HepG2 (cell line): ENCODE data around the gene DUSP22. TPM values are rescaled to one million over a fixed set of nuclear protein-coding genes. Genes with fewer than 3 reads are reported as not detected.

ENCODE experiments used
- ATAC-seq: fragments of 200-7000 bp; cut with Tn5 transposase; 3 replicates; pipeline ENCODE4 v1.9.1; 2020; ENCODE audit warnings: mild to moderate bottlenecking, moderate library complexity
- BruUV-seq: library from RNA; stranded (reverse); fragments of 400-500 nt; replicated peaks from 2 replicates; lab custom pipeline; 2021; lab: Mats Ljungman, UMichigan
- CTCF ChIA-PET: fragments of 300-600 bp; formaldehyde crosslinking; extraction: SDS; loops from one replicate; lab custom pipeline; 2021; ENCODE audit warnings: low total read pairs, inconsistent platforms, low intra/inter-chr PET ratio; lab: Yijun Ruan, JAX
- POLR2A ChIA-PET: fragments of 350-600 bp; sonication (Branson Sonifier 250); formaldehyde crosslinking; loops from one replicate; lab custom pipeline; 2020; ENCODE audit warnings: antibody characterized with exemption, inconsistent platforms; lab: Yijun Ruan, JAX
- DNase-seq: peaks from one replicate; pipeline ENCODE4 v3.0.0-alpha.2; 2015; ENCODE audit warnings: low spot score
- FAIRE-seq: peaks from 3 replicates; lab custom pipeline; 2011; peaks lifted over from hg19 to GRCh38; lab: Jason Lieb, UNC
- H2AFZ ChIP-seq: one replicate; pipeline ENCODE4 v1.6.1; 2011; ENCODE audit warnings: low read length, inconsistent platforms
- H3K27ac ChIP-seq: fragments of 300-600 bp; 3 replicates; pipeline ENCODE4 v1.8.0; 2011; ENCODE audit warnings: mixed run types, mild to moderate bottlenecking, mixed read lengths, low read length, inconsistent platforms; ENCODE audit not compliant: insufficient read depth; ENCODE audit errors: extremely low read length
- H3K27me3 ChIP-seq, 2 experiments: fragments of 200-600 bp in 1 of 2; 2 replicates in 1 of 2; 3 replicates in 1 of 2; pipeline versions ENCODE4 v1.6.0 to v1.8.0; 2011; ENCODE audit warnings: low read length in 2 of 2, mild to moderate bottlenecking in 2 of 2, moderate library complexity in 2 of 2, inconsistent platforms in 1 of 2; ENCODE audit not compliant: insufficient read depth in 2 of 2, control insufficient read depth in 1 of 2
- H3K36me3 ChIP-seq, 2 experiments: fragments of 200-600 bp in 1 of 2; replicated peaks in 1 of 2; 2 replicates in 1 of 2; 3 replicates in 1 of 2; pipeline versions ENCODE4 v1.5.1 to v1.8.0; 2011; ENCODE audit warnings: low read length in 2 of 2, inconsistent platforms in 1 of 2; ENCODE audit not compliant: insufficient read depth in 2 of 2, control insufficient read depth in 1 of 2
- H3K4me1 ChIP-seq: 2 replicates; pipeline ENCODE4 v1.5.1; 2012; ENCODE audit warnings: low read length, inconsistent platforms; ENCODE audit not compliant: insufficient read depth
- H3K4me2 ChIP-seq: 2 replicates; pipeline ENCODE4 v1.6.0; 2011; ENCODE audit warnings: low read depth, low read length, inconsistent platforms
- H3K4me3 ChIP-seq, 3 experiments: fragments of 200-600 bp in 1 of 3; sonication (generic), shearing (Covaris generic) in 1 of 3; replicated peaks in 1 of 3; 2 replicates each; pipeline ENCODE4 v1.5.1; 2011 to 2016; ENCODE audit warnings: low read length in 3 of 3, inconsistent platforms in 2 of 3, low read depth in 2 of 3, mild to moderate bottlenecking in 2 of 3, control low read depth in 1 of 3, mixed read lengths in 1 of 3; ENCODE audit not compliant: insufficient read depth in 1 of 3
- H3K79me2 ChIP-seq: one replicate; pipeline ENCODE4 v1.6.1; 2011; ENCODE audit warnings: low read length, inconsistent platforms; ENCODE audit not compliant: insufficient read depth
- H3K9ac ChIP-seq: 2 replicates; pipeline ENCODE4 v1.6.0; 2011; ENCODE audit warnings: mild to moderate bottlenecking, low read depth, low read length, inconsistent platforms; ENCODE audit not compliant: insufficient read depth
- H3K9me3 ChIP-seq: 2 replicates; pipeline ENCODE4 v1.5.1; 2012; ENCODE audit warnings: mild to moderate bottlenecking, low read length
- H4K20me1 ChIP-seq: 2 replicates; pipeline ENCODE4 v1.6.0; 2011; ENCODE audit warnings: inconsistent platforms, mild to moderate bottlenecking, low read length, moderate library complexity; ENCODE audit not compliant: insufficient read depth
- CBFB ChIP-seq: sonication (generic); formaldehyde crosslinking; IDR thresholded peaks from 2 replicates; pipeline ENCODE4 v1.4.0; 2020; ENCODE audit warnings: missing genetic modification reagents
- NFRKB ChIP-seq: fragments of 450-650 bp; IDR thresholded peaks from 2 replicates; pipeline ENCODE4 v1.6.1; 2017
- ZNF563 ChIP-seq: sonication (generic); formaldehyde crosslinking; IDR thresholded peaks from 2 replicates; pipeline ENCODE4 v1.8.0; 2022; ENCODE audit warnings: mild to moderate bottlenecking, moderate library complexity, missing genetic modification reagents
- WGBS: methylation state at CpG from one replicate; pipeline ENCODE4 v1.1.6; 2017; ENCODE audit warnings: low lambda C conversion rate; 5-methylcytosine and 5-hydroxymethylcytosine counted together
- in situ Hi-C: cut with HindIII; loops from 2 replicates; pipeline ENCODE4 v1.10.0; 2017; ENCODE audit warnings: low pct_unique_long_range_greater_than_20kb; ENCODE audit not compliant: extremely low pct_ligation_motif_present
- intact Hi-C: fragments of 100-400 bp; cut with micrococcal nuclease; formaldehyde crosslinking; loops from one replicate; pipeline ENCODE4 v1.10.0; 2022; ENCODE audit not compliant: unreplicated experiment
- polyA plus RNA-seq, 8 experiments: library from polyadenylated mRNA; depleted of rRNA in 3 of 8; stranded (reverse) in 7 of 8; unstranded in 1 of 8; fragments of >200 nt; fragmentation: Illumina TruSeq in 4 of 8; extraction: Trizol in 4 of 8; gene quantifications; 2 replicates each; pipeline versions ENCODE4 v1.2.1 to v1.2.3, GENCODE V29; 2011 to 2016; ENCODE audit warnings: low read depth in 4 of 8, missing spikeins in 1 of 8, mixed read lengths in 1 of 8; ENCODE audit not compliant: insufficient read depth in 1 of 8
- total RNA-seq, 5 experiments: library from RNA; depleted of rRNA; stranded (reverse); fragments of >200 nt; fragmentation: Illumina TruSeq; extraction: Trizol; gene quantifications; 2 replicates each; pipeline ENCODE4 v1.2.3, GENCODE V29; 2016; ENCODE audit warnings: low read depth in 1 of 5
- TF ChIP-seq, protein P1 (sequence below): sonication (generic); formaldehyde crosslinking; IDR thresholded peaks from 2 replicates; pipeline ENCODE4 v1.4.0; 2020; ENCODE audit warnings: missing genetic modification reagents
- TF ChIP-seq, protein P2 (sequence below): fragments of 450-650 bp; IDR thresholded peaks from 2 replicates; pipeline ENCODE4 v1.6.1; 2016

The DUSP22 gene
- total and polyA plus RNA-seq, 2 of the 13 experiments (the other 11 are each of a cell fraction or from before 2014, with no cell fraction given) = 20.2 to 32.8 TPM

DNA sequence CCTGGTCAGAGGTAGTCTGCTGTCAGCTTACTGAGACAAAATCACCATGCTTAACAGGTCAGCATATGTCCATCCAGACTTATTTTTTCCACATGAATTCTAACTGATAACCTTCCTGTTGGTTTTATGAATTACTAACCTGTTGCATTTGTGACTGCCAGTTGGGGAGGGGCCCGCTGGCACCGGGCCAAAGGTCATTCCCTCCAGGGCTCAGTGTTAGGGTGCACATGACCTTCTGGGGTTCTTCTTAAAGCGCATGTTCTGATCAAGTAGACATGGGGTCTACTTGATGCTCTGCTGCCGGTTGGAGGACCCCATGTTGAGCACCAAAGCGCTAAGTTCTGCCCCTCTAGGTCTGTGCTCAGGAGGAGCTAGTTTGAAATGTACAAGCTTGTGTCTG lies 15.6 kb downstream of the DUSP22 start:
- WGBS = 45% methylated on average over 5 of the region's 5 CpGs

More for the DNA sequence above, 15.6 kb downstream of the DUSP22 start:
- H3K36me3 ChIP-seq = peaks cover 0 to 1% of the 10 kb centered on the region in 2 experiments; a peak in 2 of 5 replicates
- in situ Hi-C loops (no loop called here), intact Hi-C loops (no loop called here)
- no peak overlapping the region for H3K4me2 ChIP-seq
- H3K4me1 ChIP-seq = no peaks in the 10 kb centered on the region
- H3K9ac ChIP-seq = no peak overlapping the region
- POLR2A ChIA-PET = no interaction called here
- peak; percentile 30 for FAIRE-seq
- no peaks in the 10 kb centered on the region for H3K79me2 ChIP-seq
- peaks cover 4% of the 10 kb centered on the region; the same call in 1 of the 2 replicates for H4K20me1 ChIP-seq
- no TSS peak for BruUV-seq
- ATAC-seq = no peak
- no peak for TF ChIP-seq ZNF563 (CRISPR knock-in tag)
- no peak for TF ChIP-seq NFRKB
- TF ChIP-seq CBFB = no peak
- TF ChIP-seq, protein P1, sequence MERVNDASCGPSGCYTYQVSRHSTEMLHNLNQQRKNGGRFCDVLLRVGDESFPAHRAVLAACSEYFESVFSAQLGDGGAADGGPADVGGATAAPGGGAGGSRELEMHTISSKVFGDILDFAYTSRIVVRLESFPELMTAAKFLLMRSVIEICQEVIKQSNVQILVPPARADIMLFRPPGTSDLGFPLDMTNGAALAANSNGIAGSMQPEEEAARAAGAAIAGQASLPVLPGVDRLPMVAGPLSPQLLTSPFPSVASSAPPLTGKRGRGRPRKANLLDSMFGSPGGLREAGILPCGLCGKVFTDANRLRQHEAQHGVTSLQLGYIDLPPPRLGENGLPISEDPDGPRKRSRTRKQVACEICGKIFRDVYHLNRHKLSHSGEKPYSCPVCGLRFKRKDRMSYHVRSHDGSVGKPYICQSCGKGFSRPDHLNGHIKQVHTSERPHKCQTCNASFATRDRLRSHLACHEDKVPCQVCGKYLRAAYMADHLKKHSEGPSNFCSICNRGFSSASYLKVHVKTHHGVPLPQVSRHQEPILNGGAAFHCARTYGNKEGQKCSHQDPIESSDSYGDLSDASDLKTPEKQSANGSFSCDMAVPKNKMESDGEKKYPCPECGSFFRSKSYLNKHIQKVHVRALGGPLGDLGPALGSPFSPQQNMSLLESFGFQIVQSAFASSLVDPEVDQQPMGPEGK (CRISPR knock-in tag) = 0 out of 2 replicates have a peak, but pooled peaks have one; percentile 15
- TF ChIP-seq, protein P2, sequence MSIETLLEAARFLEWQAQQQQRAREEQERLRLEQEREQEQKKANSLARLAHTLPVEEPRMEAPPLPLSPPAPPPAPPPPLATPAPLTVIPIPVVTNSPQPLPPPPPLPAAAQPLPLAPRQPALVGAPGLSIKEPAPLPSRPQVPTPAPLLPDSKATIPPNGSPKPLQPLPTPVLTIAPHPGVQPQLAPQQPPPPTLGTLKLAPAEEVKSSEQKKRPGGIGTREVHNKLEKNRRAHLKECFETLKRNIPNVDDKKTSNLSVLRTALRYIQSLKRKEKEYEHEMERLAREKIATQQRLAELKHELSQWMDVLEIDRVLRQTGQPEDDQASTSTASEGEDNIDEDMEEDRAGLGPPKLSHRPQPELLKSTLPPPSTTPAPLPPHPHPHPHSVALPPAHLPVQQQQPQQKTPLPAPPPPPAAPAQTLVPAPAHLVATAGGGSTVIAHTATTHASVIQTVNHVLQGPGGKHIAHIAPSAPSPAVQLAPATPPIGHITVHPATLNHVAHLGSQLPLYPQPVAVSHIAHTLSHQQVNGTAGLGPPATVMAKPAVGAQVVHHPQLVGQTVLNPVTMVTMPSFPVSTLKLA = peak; percentile 76
- H3K9me3 ChIP-seq = no peaks in the 10 kb centered on the region
- no peak overlapping the region for H3K4me3 ChIP-seq
- H3K27ac ChIP-seq = no peak overlapping the region
- no peak overlapping the region for H2AFZ ChIP-seq
- no peak for DNase-seq
- no peaks in the 10 kb centered on the region; a peak in 1 of 5 replicates for H3K27me3 ChIP-seq
- CTCF ChIA-PET = no interaction called here
